ENCODE data around the gene ATF5.

ATF5 gene

GRCh38 chr19:49894879-49895565 is 34.0 kb upstream of the ATF5 start:
- no peak for DNase-seq (ENCODE audit: low spot score)

- DNase-seq (ENCODE audit: low spot score) = no peak
Measured at GRCh38 chr19:49895566-49896297, 33.3 kb upstream of the ATF5 start.

GRCh38 chr19:49896863-49897621 is 32.0 kb upstream of the ATF5 start, which contains the start of gene IL4I1:
Gene IL4I1 (minus strand): TSS chr19:49896887. CDS start chr19:49896160, 727 bp downstream.
- no peak for DNase-seq (ENCODE audit: low spot score)

- DNase-seq (ENCODE audit: low spot score) = no peak
Measured at GRCh38 chr19:49904136-49904535, 24.9 kb upstream of the ATF5 start.

GRCh38 chr19:49906879-49907564 is 22.0 kb upstream of the ATF5 start:
- no peak for DNase-seq (ENCODE audit: low spot score)

- no peak for DNase-seq (ENCODE audit: low spot score)
Measured at GRCh38 chr19:49907745-49908446, 21.1 kb upstream of the ATF5 start.

GRCh38 chr19:49908480-49909420 is 20.3 kb upstream of the ATF5 start:
- no peak for DNase-seq (ENCODE audit: low spot score)

- no peak for DNase-seq (ENCODE audit: low spot score)
Measured at GRCh38 chr19:49910179-49910578, 18.8 kb upstream of the ATF5 start.

GRCh38 chr19:49911381-49912145 is 17.4 kb upstream of the ATF5 start:
- no peak for DNase-seq (ENCODE audit: low spot score)

GRCh38 chr19:49912965-49913685 is 15.9 kb upstream of the ATF5 start:
- DNase-seq (ENCODE audit: low spot score) = no peak

- no peak for DNase-seq (ENCODE audit: low spot score)
Measured at GRCh38 chr19:49913720-49914119, 15.3 kb upstream of the ATF5 start.

GRCh38 chr19:49915271-49915670 is 13.7 kb upstream of the ATF5 start:
- DNase-seq (ENCODE audit: low spot score) = no peak

GRCh38 chr19:49916839-49917733 is 11.9 kb upstream of the ATF5 start:
- DNase-seq (ENCODE audit: low spot score) = no peak

- DNase-seq (ENCODE audit: low spot score) = no peak
Measured at GRCh38 chr19:49918089-49918488, 10.9 kb upstream of the ATF5 start.

GRCh38 chr19:49920624-49921363 is 8.2 kb upstream of the ATF5 start:
- no peak for DNase-seq (ENCODE audit: low spot score)

GRCh38 chr19:49921871-49922795 is 6.9 kb upstream of the ATF5 start:
- DNase-seq (ENCODE audit: low spot score) = no peak

Data from LoVo (cell line).